HFF-Myc (cell line): Measurements from ENCODE around the gene BCCIP.
A peak's percentile ranks its signal among the peaks of the same experiment; 100 is the strongest.

ENCODE experiments used
- DNase-seq: peaks from one replicate; pipeline ENCODE4 v3.0.0-alpha.2; 2011; ENCODE audit warnings: low read depth; ENCODE audit errors: extremely low read depth
- H3K4me3 ChIP-seq: replicated peaks from 2 replicates; pipeline ENCODE4 v1.5.1; 2011; ENCODE audit warnings: low read depth, mild to moderate bottlenecking, control low read depth, low read length
- CTCF ChIP-seq: IDR thresholded peaks from 2 replicates; pipeline ENCODE4 v1.5.1; 2012; ENCODE audit warnings: mild to moderate bottlenecking, low read depth, low read length, control low read depth; ENCODE audit errors: missing control alignments

Gene BCCIP

GRCh38 chr10:125840955-125841354 lies 17.6 kb downstream of the BCCIP start:
- no peak overlapping the region for H3K4me3 ChIP-seq
- peak; percentile 6 for DNase-seq
- no peak for TF ChIP-seq CTCF

GRCh38 chr10:125843603-125844329 lies 20.4 kb downstream of the BCCIP start:
- no peak overlapping the region for H3K4me3 ChIP-seq
- DNase-seq: no peak
- TF ChIP-seq CTCF: no peak

- H3K4me3 ChIP-seq: no peak overlapping the region
- TF ChIP-seq CTCF: no peak
- DNase-seq: no peak
Observed at GRCh38 chr10:125844751-125845221, 21.4 kb downstream of the BCCIP start.

- no peak for TF ChIP-seq CTCF
- DNase-seq: no peak
- H3K4me3 ChIP-seq: no peak overlapping the region
Observed at GRCh38 chr10:125845617-125846016, 22.3 kb downstream of the BCCIP start.

- no peak for DNase-seq
- H3K4me3 ChIP-seq: no peak overlapping the region
- TF ChIP-seq CTCF: no peak
Observed at GRCh38 chr10:125846894-125847293, 23.5 kb downstream of the BCCIP start.

- no peak for DNase-seq
- no peak overlapping the region for H3K4me3 ChIP-seq
- TF ChIP-seq CTCF: no peak
Observed at GRCh38 chr10:125848371-125848770, 25.0 kb downstream of the BCCIP start.

- no peak for TF ChIP-seq CTCF
- H3K4me3 ChIP-seq: no peak overlapping the region
- DNase-seq: no peak
Observed at GRCh38 chr10:125848857-125849256, 25.5 kb downstream of the BCCIP start.
